ENCODE data around the gene ARVCF. TPM values are rescaled to one million over a fixed set of nuclear protein-coding genes. Genes with fewer than 3 reads are reported as not detected.

The ARVCF gene
- total RNA-seq, 4 donors from 2014 or later = 1.5 to 15.3 (median 7.5) TPM

DNA sequence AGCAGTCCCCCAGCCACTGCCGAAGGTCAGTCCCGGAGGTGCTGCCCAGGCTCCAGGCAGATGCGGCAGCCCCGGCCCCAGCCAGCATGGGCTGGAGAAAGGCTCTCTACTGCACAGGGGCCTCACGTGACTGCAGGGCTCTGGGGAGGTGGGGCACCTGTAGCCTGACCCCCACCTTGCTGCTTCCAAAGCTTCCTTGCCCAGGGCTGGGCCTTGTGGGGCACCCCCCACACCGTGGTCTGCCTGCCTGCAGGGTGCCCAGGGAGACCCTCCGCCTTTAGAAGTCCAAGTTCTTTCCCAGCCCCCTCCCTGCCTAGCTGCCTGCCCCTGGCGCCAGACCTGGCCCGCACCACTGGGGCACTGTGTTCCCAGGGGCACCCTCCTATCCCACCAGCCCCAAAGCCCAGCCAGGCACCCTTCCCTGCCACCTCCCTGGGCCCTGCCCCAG lies 46.6 kb downstream of the ARVCF start:
- TF ChIP-seq, protein P1, sequence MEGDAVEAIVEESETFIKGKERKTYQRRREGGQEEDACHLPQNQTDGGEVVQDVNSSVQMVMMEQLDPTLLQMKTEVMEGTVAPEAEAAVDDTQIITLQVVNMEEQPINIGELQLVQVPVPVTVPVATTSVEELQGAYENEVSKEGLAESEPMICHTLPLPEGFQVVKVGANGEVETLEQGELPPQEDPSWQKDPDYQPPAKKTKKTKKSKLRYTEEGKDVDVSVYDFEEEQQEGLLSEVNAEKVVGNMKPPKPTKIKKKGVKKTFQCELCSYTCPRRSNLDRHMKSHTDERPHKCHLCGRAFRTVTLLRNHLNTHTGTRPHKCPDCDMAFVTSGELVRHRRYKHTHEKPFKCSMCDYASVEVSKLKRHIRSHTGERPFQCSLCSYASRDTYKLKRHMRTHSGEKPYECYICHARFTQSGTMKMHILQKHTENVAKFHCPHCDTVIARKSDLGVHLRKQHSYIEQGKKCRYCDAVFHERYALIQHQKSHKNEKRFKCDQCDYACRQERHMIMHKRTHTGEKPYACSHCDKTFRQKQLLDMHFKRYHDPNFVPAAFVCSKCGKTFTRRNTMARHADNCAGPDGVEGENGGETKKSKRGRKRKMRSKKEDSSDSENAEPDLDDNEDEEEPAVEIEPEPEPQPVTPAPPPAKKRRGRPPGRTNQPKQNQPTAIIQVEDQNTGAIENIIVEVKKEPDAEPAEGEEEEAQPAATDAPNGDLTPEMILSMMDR (IDR thresholded peaks at IDR 0.05; ENCODE audit: low read depth) = no peak

DNA sequence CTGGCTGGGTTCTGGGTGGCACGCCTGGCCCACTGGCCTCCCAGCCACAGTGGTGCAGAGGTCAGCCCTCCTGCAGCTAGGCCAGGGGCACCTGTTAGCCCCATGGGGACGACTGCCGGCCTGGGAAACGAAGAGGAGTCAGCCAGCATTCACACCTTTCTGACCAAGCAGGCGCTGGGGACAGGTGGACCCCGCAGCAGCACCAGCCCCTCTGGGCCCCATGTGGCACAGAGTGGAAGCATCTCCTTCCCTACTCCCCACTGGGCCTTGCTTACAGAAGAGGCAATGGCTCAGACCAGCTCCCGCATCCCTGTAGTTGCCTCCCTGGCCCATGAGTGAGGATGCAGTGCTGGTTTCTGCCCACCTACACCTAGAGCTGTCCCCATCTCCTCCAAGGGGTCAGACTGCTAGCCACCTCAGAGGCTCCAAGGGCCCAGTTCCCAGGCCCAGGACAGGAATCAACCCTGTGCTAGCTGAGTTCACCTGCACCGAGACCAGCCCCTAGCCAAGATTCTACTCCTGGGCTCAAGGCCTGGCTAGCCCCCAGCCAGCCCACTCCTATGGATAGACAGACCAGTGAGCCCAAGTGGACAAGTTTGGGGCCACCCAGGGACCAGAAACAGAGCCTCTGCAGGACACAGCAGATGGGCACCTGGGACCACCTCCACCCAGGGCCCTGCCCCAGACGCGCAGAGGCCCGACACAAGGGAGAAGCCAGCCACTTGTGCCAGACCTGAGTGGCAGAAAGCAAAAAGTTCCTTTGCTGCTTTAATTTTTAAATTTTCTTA lies 47.3 kb downstream of the ARVCF start:
- TF ChIP-seq, protein P1 (IDR thresholded peaks at IDR 0.05; ENCODE audit: low read depth) = no peak

- TF ChIP-seq, protein P1 (IDR thresholded peaks at IDR 0.05; ENCODE audit: low read depth) = no peak
Observed at GRCh38 chr22:19968450-19968891, 48.2 kb downstream of the ARVCF start.

- TF ChIP-seq, protein P1 (IDR thresholded peaks at IDR 0.05; ENCODE audit: low read depth) = no peak
Observed at GRCh38 chr22:19967850-19968449, 48.7 kb downstream of the ARVCF start.

DNA sequence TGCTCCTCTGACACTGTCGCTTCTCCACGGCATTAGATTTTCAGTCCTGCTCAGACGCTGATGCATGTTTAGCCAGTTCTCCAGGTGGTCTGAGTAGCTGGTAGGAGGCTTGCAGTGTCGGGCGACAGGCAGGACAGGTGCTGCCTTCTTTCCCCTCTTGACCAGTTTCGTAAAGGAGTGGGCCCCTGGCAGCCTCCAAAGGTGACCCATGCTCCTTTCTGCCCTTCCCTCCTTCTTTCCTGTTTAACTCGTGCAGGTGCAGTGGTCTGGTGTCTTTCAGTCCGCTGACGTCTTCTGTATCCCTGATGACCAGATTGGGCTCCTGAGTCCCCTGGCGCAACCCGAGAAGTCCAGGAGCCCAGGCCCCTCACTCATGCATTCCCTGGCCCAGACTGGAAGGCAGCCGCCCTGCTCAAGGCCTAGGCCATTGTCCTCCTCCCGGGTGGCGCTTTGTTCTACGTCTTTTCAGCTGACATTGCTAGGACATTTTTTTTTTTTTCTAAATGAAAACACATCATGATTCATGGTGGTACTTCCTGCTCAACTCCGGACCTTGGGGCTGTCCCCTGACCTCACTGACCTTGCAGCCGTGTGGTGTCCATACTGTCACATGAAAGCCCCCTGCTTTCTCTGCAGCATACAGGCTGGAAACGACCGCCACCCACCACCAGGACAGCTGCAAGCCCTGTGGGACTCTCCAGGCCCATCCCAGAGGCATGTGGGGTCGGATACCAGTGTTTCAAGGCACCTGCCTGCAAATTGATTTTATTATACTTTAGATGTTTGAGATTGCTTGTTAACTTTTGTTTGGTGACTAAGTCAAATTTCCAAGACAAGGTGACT lies 49.5 kb downstream of the ARVCF start:
- TF ChIP-seq, protein P1 (IDR thresholded peaks at IDR 0.05; ENCODE audit: low read depth) = no peak

DNA sequence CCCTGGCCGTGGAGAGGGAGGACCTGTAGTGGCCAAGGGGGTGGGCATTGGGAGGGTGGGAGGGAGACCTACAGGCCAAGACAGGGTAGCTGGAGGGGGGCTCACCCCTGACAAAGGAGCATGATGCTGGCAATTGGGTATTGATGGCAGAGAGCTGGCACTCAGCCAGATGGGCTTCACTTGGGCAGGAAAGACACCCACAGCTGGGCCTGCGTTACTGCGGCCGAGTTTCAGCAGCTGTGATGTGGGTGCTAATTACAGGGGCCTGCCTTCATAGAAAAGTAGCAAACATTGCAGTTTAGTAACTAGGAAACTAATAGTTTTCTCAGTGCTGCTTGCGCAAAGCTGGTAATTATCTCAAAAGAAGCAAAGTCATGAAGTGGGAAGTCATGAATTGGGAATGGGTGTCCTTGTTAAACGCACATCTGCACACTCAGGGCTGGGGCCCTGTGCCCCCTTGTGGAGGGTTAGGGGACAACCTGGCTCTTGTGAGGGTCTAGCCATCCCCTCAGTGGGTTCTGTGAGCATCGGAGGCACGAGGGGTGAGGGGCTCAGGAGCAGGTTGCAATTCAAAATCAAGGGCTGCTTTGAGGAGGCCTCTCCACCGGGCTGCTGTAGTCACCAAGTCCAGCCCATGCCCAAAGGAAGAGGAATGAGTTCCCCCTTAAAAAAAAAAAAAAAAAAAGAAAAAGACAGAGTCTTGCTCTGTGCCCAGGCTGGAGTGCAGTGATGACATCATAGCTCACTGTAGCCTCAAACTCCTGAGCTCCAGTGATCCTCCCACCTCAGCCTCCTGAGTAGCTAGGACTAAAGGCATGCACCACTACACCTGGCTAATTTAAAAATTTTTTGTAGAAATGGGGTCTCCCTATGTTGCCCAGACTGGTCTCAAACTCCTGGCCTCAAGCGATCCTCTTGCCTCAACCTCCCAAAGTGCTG lies 50.6 kb downstream of the ARVCF start:
- TF ChIP-seq, protein P1 (IDR thresholded peaks at IDR 0.05; ENCODE audit: low read depth) = no peak
